Liver (tissue), 3 donors: ENCODE data around the gene JADE3.

Experiments
- TAF1 ChIP-seq: conservative IDR thresholded peaks from 2 replicates; pipeline ENCODE4 v1.6.1; 2016; ENCODE audit warnings: antibody characterized with exemption, mild to moderate bottlenecking
- TF ChIP-seq, protein P1 (sequence below): fragments of 150-350 bp; IDR thresholded peaks from 2 replicates; pipeline ENCODE4 v1.5.1; 2017; ENCODE audit warnings: improper control_type of control experiment, low read depth, low read length; ENCODE audit not compliant: missing input control
- TF ChIP-seq, protein P2 (sequence below): IDR thresholded peaks from 2 replicates; pipeline ENCODE4 v1.6.1; 2016; ENCODE audit warnings: antibody characterized with exemption
- TF ChIP-seq, protein P3 (sequence below): IDR thresholded peaks from 2 replicates; pipeline ENCODE4 v1.6.1; 2016; ENCODE audit warnings: antibody characterized with exemption
- donor health status: healthy.
- donor health status: healthy.

DNA sequence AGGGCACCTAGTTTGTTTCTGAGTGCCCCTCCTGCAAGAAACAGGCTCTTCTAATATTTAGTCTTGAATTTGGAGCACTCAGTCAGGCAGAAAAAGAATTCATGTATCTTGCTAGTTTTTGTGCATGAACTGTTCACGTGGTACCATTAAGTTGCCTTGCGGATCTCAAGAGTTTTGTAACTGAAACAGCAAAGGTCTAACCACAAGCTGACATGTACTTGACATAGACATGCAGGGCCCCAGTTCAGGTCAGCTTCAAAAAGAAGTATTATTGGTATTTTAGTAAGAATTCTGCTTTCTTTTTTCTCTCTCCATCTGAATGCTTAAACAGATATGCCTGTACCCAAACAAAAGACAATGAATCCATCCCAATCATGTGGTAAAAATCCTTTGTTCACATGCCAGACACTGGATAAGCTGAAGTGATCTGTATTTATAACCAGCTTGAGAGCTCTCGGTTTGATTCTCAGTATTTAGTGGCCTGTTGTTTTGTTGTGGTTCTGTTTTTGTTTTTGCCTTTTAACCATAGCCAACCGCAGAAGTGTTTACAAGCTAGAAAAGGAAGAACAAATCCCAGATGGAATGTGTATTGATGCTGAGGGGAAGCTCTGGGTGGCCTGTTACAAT lies 179.0 kb downstream of the JADE3 start:
- TF ChIP-seq, protein P1, sequence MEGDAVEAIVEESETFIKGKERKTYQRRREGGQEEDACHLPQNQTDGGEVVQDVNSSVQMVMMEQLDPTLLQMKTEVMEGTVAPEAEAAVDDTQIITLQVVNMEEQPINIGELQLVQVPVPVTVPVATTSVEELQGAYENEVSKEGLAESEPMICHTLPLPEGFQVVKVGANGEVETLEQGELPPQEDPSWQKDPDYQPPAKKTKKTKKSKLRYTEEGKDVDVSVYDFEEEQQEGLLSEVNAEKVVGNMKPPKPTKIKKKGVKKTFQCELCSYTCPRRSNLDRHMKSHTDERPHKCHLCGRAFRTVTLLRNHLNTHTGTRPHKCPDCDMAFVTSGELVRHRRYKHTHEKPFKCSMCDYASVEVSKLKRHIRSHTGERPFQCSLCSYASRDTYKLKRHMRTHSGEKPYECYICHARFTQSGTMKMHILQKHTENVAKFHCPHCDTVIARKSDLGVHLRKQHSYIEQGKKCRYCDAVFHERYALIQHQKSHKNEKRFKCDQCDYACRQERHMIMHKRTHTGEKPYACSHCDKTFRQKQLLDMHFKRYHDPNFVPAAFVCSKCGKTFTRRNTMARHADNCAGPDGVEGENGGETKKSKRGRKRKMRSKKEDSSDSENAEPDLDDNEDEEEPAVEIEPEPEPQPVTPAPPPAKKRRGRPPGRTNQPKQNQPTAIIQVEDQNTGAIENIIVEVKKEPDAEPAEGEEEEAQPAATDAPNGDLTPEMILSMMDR = no peak
- TF ChIP-seq, protein P2, sequence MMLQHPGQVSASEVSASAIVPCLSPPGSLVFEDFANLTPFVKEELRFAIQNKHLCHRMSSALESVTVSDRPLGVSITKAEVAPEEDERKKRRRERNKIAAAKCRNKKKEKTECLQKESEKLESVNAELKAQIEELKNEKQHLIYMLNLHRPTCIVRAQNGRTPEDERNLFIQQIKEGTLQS = no peak
- TF ChIP-seq, protein P3, sequence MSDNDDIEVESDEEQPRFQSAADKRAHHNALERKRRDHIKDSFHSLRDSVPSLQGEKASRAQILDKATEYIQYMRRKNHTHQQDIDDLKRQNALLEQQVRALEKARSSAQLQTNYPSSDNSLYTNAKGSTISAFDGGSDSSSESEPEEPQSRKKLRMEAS = no peak
- TF ChIP-seq TAF1 = no peak
